ENCODE data around the gene GSTT4.
"Not testable (repeated sequence)": the region's sequence is repeated elsewhere in the genome, so short reads cannot be mapped to it uniquely, and the experiment has no call there.

GRCh38 chr22:23986538-23987178, 18.6 kb downstream of the GSTT4 start:
- not testable (repeated sequence) for TF ChIP-seq CTCF (IDR thresholded peaks at IDR 0.05; ENCODE audit: borderline replicate concordance, extremely low read depth, low read length, poor library complexity, severe bottlenecking); EZH2 (IDR thresholded peaks at IDR 0.05; ENCODE audit: borderline replicate concordance, low read depth, low read length, severe bottlenecking)
